GM18499 (cell line): ENCODE results near the gene TACR2.

Experiments used
- ATAC-seq: cut with Tn5 transposase; IDR thresholded peaks from one replicate; pipeline ENCODE4 v1.9.1; 2021; ENCODE audit warnings: moderate number of reproducible peaks; ENCODE audit not compliant: insufficient read depth, unreplicated experiment

The TACR2 gene

GRCh38 chr10:69416695-69417094, at the start of gene TACR2:
TSS of gene TACR2 (minus strand) at chr10:69416918. CDS start at chr10:69416323, 595 bp downstream.
- ATAC-seq, result no peak

DNA sequence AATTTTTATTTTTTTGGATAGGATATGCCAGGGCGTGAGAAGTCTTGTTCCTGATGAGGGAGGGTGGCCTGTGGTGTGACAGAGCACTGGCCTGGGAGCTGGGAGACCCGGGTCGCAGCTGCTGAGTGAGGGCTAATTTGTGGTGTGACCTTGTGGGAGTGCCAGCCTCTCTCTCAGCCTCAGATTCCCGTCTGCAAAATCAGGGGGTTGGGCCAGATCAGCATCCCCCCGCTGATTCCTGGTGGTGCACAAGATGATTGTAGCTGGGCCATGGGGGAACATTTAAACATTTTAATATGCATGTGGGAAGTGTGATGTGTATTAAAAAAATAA, 49.4 kb upstream of the TACR2 start:
- no peak for ATAC-seq

GRCh38 chr10:69465457-69466157, 48.9 kb upstream of the TACR2 start:
- ATAC-seq, result no peak

DNA sequence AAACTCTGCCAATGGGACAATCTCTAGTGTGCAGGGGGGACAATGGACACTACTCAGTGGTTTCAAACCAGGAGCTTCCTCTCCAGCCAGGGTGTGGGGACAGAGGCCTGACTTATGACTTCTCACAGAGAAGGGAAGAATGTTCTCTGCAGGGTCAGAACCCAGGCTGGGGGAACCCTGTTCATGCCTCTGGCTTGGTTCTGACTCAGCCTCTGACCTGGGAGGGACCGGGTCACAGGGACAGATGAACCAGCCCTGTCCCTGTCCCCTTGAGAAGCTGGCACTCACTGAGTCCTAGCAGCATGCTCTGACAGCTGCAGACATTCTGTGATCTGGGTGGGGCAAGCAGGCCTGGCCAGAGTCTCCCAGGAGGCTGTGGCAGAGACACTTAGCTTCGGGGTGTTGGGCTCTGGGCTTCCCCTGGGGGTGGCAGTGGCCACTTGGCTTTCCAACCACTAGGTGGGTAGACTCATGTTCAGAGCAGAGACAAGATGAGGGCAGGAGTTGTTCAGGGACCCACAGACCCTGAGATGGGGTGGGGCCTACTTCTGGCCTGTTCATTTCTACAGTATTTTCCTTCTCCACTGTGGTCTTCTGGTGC, 48.2 kb upstream of the TACR2 start:
- no peak for ATAC-seq

DNA sequence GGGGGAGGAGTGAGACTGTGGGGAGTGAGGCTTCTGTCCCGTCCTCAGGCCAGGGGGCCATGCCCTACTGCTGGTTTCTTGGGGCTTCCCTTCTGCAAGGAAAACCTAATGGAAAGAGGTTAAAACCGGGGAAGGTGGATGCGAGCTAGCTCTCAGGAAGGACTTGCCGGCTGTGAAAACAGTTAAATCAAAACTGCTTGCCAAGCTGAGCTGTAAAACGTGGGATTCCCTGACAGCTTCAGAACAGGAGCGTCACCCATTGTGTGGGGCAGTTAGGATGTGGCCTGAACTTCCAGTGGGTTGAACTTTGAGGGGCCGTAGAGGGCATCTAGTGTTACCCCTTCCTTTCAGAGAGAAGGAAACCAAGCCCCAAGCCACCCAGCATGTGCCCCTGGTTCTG, 47.7 kb upstream of the TACR2 start:
- no peak for ATAC-seq

GRCh38 chr10:69463886-69464285, 47.2 kb upstream of the TACR2 start:
- ATAC-seq, result no peak

GRCh38 chr10:69461243-69462025, 44.7 kb upstream of the TACR2 start:
- no peak for ATAC-seq

DNA sequence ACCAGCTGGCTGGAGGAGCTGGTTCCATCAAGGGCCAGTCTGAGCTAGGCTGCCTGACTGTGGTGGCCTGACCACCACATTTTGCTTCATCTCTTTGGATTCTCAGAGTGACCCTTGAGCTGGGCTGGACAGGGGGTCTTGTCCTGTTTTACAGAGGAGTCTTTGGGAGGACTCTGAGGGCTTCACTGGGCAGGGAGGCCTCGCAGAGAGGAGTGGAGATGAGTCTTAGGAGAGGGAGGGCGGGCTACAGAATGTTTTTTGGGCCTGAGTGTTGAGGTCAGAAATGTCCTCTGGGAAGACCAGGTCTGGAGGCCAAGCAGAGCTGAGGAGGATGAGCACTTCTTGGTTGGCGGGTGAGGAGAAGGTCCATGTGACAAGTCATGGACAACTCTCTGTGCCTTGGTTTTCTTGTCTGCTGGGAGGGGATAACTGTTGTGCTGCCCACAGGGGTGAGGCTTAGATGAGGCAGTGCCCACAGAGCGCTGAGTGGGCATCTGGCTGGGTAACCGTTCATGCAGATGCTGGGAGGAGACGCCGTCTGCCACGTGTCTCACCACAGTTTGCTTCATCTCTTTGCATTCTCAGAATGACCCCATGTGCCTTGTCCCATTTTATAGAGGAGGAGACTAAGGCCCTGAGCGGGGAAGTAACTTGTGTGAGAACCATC, 44.0 kb upstream of the TACR2 start:
- no peak for ATAC-seq

DNA sequence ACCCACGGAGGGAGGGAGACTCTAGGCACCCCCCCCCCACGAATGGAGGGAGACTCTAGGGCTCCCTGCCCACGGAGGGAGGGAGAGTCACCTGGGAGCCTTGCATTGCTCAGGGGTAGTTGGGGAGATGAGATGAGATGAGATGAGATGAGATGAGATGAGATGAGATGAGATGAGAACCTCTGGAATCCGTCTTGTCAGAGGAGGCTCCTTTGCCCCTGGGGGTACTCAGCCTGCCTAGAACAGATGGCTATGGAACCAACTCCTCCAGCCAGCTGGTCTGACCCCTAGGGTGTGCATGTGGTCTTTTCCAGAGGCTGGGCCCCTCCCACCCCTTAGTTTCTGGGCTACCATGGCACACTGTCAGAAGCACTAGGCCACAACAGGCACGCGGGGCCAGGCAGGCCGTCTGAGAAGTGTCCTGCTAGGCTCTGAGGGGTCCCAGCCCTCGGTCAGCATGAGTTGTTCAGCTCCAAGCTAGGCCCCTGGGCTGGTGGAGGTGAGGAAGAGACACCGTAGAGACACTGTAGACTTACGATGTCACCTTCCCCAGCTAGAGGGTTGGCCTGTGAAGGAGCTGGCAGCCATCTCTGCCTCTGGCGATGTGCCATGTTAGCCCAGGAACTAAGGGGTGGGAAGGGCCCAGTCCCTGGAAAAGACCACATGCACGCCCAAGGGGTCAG, 43.3 kb upstream of the TACR2 start:
- ATAC-seq, result no peak

GRCh38 chr10:69459101-69459790, 42.5 kb upstream of the TACR2 start:
- no peak for ATAC-seq

DNA sequence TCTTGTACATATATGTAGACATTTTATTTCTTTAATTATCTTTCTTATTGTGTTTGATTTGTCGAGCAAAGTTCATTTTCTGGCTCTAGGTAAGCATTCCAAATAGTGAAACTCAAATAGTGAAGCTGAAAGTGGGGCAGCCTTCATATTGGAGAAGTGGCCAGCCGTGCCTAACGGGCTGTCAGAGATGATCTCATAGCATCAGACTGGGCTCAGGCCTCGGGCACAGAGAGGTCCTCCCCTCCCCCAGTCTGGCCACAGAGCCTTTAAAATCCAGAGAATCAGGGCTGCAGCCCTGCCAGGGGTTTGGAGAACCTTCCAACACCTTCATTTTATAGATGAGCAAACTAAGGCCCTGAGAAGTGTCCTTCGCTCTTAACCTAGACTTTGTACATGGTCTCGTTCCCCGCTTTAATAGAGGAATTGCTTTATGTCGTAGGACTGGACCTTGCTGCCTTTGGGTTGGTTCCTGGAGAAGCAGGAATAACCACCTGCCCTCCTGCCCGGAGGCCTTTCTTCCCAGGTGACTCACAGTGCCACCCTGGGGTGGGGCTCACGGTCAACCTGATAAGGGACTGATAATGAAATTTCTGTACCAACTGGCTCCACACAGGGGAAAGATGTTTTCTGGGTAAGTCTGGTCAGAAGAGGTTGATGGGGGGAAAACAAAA, 41.8 kb upstream of the TACR2 start:
- ATAC-seq, result no peak

- ATAC-seq, result no peak
These were observed 41.1 kb upstream of the TACR2 start for GRCh38 chr10:69457771-69458237.

DNA sequence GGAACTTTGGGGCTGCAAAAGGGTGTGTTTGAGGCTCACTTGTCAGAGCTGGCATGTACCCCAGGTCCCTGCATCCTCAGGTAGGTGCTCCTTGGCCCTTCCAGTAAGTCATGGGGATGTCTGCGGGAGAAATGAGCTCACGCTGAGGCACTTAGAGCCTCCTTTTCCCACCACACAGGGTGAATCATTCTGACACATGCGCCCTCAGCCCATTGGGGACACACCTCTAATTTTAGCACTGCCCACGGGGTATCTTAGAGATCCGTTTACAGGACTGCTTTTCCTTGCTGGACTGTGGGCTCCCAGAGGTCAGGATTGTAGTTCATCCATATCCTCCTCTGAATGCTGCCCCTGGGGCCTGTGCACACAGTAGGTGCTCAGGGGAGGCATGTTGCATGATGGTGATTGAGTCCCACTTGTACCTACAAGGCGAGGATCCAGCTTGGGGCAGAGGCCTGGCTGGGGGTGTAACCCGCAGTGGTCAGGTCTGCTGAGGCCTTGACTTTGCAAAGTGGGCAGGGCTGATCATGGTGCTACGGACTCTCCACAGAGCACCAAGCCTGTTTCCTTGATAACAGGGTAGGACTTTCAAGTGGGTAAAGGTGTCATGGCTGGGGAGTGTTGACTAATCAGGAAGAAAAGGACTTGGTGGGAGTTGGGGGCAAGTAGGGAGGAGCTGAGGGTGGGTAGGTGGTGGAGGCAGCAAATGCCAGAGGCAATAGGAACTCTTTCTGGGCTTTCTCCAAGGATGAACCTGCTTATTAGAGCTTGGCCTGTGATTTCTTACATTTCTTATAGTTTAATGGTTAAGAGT, 40.4 kb upstream of the TACR2 start:
- ATAC-seq, result no peak

- no peak for ATAC-seq
These were observed 38.5 kb upstream of the TACR2 start for GRCh38 chr10:69455006-69455763.

- no peak for ATAC-seq
These were observed 37.1 kb upstream of the TACR2 start for GRCh38 chr10:69453795-69454194.

- no peak for ATAC-seq
These were observed 36.1 kb upstream of the TACR2 start for GRCh38 chr10:69452676-69453415.

DNA sequence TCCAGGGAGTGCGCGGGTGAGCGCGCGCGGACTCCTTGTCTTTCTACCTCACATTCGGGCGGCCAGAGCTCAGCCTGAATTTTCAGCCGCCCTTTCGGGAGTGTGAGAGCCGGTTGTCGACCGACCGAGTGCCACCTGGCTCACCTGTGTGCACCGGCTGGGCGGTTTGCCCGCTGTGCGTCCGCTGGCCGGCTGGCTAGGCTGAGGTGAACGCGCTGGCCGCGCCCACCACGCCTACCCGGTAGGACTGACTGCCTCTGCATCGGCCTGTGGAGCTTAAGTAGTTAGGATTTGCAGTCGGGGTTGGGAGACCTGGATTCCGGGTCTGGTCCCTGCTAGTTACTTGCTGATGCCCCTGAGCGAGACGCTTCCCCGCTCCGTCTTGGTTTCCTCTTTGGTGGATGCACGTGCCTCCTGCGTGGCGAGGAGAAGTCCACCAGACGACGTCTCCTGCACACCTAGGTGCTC, 35.1 kb upstream of the TACR2 start:
- ATAC-seq, result no peak
